ENCODE data around the gene RNF157.
"Not testable (repeated sequence)": the region's sequence is repeated elsewhere in the genome, so short reads cannot be mapped to it uniquely, and the experiment has no call there.

The RNF157 gene

GRCh38 chr17:76233588-76234353 is 6.5 kb downstream of the RNF157 start:
- TF ChIP-seq POLR2AphosphoS5 (IDR thresholded peaks at IDR 0.05; ENCODE audit: low read depth) (no peak), GABPA (IDR thresholded peaks at IDR 0.05; ENCODE audit: low read depth) (no peak), SPI1 (IDR thresholded peaks at IDR 0.05; ENCODE audit: borderline replicate concordance, low read depth) (no peak), CTCF (IDR thresholded peaks at IDR 0.05; ENCODE audit: insufficient read depth, low read length) (no peak), REST (IDR thresholded peaks at IDR 0.05; ENCODE audit: insufficient replicate concordance, low read depth) (no peak)
- Histone ChIP-seq H3K4me3 (replicated peaks; ENCODE audit: insufficient read depth, low read length) (no peak overlapping the region), H3K27ac (replicated peaks) (no peak overlapping the region), H3K27me3 (ENCODE audit: insufficient read depth, poor library complexity, severe bottlenecking) (peaks cover under 1% of the 10 kb centered on the region)
- no peak for DNase-seq (ENCODE audit: low read depth in 1 of 2, low spot score in 1 of 2)

GRCh38 chr17:76232342-76232741 is 8.0 kb downstream of the RNF157 start:
- no peak overlapping the region for H3K4me3 ChIP-seq (replicated peaks; ENCODE audit: insufficient read depth, low read length)
- no peaks in the 10 kb centered on the region for H3K27me3 ChIP-seq (ENCODE audit: insufficient read depth, poor library complexity, severe bottlenecking)
- DNase-seq (ENCODE audit: low read depth in 1 of 2, low spot score in 1 of 2) = no peak
- H3K27ac ChIP-seq (replicated peaks) = no peak overlapping the region
- TF ChIP-seq SPI1 (IDR thresholded peaks at IDR 0.05; ENCODE audit: borderline replicate concordance, low read depth) (no peak), POLR2AphosphoS5 (IDR thresholded peaks at IDR 0.05; ENCODE audit: low read depth) (no peak), REST (IDR thresholded peaks at IDR 0.05; ENCODE audit: insufficient replicate concordance, low read depth) (no peak), GABPA (IDR thresholded peaks at IDR 0.05; ENCODE audit: low read depth) (no peak), CTCF (IDR thresholded peaks at IDR 0.05; ENCODE audit: insufficient read depth, low read length) (no peak)

- H3K27me3 ChIP-seq (ENCODE audit: insufficient read depth, poor library complexity, severe bottlenecking); DNase-seq (ENCODE audit: low read depth in 1 of 2, low spot score in 1 of 2); H3K4me3 ChIP-seq (replicated peaks; ENCODE audit: insufficient read depth, low read length); H3K27ac ChIP-seq (replicated peaks): not testable (repeated sequence)
These were observed 13.5 kb downstream of the RNF157 start for GRCh38 chr17:76226749-76227148.

GRCh38 chr17:76225373-76226086 is 14.8 kb downstream of the RNF157 start:
- not testable (repeated sequence) for H3K27ac ChIP-seq (replicated peaks); DNase-seq (ENCODE audit: low read depth in 1 of 2, low spot score in 1 of 2)

More at GRCh38 chr17:76225373-76226086, 14.8 kb downstream of the RNF157 start:
- not testable (repeated sequence) for H3K27me3 ChIP-seq (ENCODE audit: insufficient read depth, poor library complexity, severe bottlenecking); H3K4me3 ChIP-seq (replicated peaks; ENCODE audit: insufficient read depth, low read length)

Measured in HL-60 (cell line).